ENCODE results near the gene PAGE3. TPM values are rescaled to one million over a fixed set of nuclear protein-coding genes. Genes with fewer than 3 reads are reported as not detected.

PAGE3 gene
- not detected for total RNA-seq (2021; ENCODE audit: unreplicated experiment)
- polyA plus RNA-seq (2012) = not detected in 2 replicates
- Bru-seq, nascent RNA = not detected
- not detected for BruChase-seq, experiment 1, labeled RNA remaining after a 6-hour chase
- BruChase-seq, experiment 2, labeled RNA remaining after a 2-hour chase = not detected
- long read RNA-seq = 0 reads

- ChIA-PET RAD21 (ENCODE audit: low non-redundant PET in 1 of 2, low total read pairs in 2 of 2, uncharacterized antibody in 2 of 2, unreplicated experiment in 2 of 2) (no interaction called here), POLR2A (no interaction called here), CTCF (no interaction called here)
- no peaks in the 10 kb centered on the region for H3K9me2 ChIP-seq (ENCODE audit: insufficient read depth)
- TF ChIP-seq FOSL1 (IDR thresholded peaks at IDR 0.05; ENCODE audit: low read depth) (no peak), ATF3 (IDR thresholded peaks at IDR 0.05) (no peak), TCF7L2 (IDR thresholded peaks at IDR 0.05; ENCODE audit: borderline replicate concordance, extremely low read depth, insufficient read depth, insufficient read length) (no peak), SIN3A (IDR thresholded peaks at IDR 0.05; ENCODE audit: low read depth) (no peak), ZNF274 (IDR thresholded peaks at IDR 0.05; ENCODE audit: low read depth, low read length) (no peak), ZBTB33 (IDR thresholded peaks at IDR 0.05; ENCODE audit: extremely low read depth, insufficient replicate concordance, low read length) (no peak), POLR2AphosphoS5 (IDR thresholded peaks at IDR 0.05; ENCODE audit: low read depth, low read length) (no peak), ZFX (IDR thresholded peaks at IDR 0.05) (no peak), EGR1 (IDR thresholded peaks at IDR 0.05; ENCODE audit: low read depth) (no peak), RAD21 (IDR thresholded peaks at IDR 0.05; ENCODE audit: low read depth) (no peak), CTCF (IDR thresholded peaks at IDR 0.05 in 2 of 3, conservative IDR thresholded peaks at IDR 0.05 in 1 of 3; ENCODE audit: borderline replicate concordance in 1 of 3, insufficient read depth in 1 of 3, low read depth in 2 of 3, low read length in 2 of 3) (no peak), ELF1 (IDR thresholded peaks at IDR 0.05; ENCODE audit: borderline replicate concordance, low read depth) (no peak), EZH2 (IDR thresholded peaks at IDR 0.05) (no peak), EZH2phosphoT487 (IDR thresholded peaks at IDR 0.05; ENCODE audit: borderline replicate concordance) (no peak), SRF (IDR thresholded peaks at IDR 0.05; ENCODE audit: low read depth) (no peak), REST (IDR thresholded peaks at IDR 0.05; ENCODE audit: low read depth) (no peak), CBX3 (IDR thresholded peaks at IDR 0.05; ENCODE audit: low read depth) (no peak), POLR2A (IDR thresholded peaks at IDR 0.05; ENCODE audit: borderline replicate concordance, extremely low read depth, insufficient read depth, insufficient read length) (no peak), MAX (IDR thresholded peaks at IDR 0.05) (no peak)
- no peak within 1 kb of the TSS for H3K4me3 ChIP-seq (replicated peaks in 1 of 2; ENCODE audit: low read depth in 1 of 2, low read length in 2 of 2)
- BruUV-seq (replicated peaks) = no TSS peak
- H3K4me2 ChIP-seq (ENCODE audit: low read length) = no peak within 1 kb of the TSS
- no peaks in the 10 kb centered on the region for H3K4me1 ChIP-seq (ENCODE audit: control insufficient read depth in 1 of 2, insufficient read depth in 2 of 2, low read length in 2 of 2)
- H3K27ac ChIP-seq (ENCODE audit: low read depth, low read length) = no peak within 1 kb of the TSS
- no peaks in the 10 kb centered on the region for H3K79me2 ChIP-seq (ENCODE audit: insufficient read depth, low read length)
- no peak within 1 kb of the TSS for H2AFZ ChIP-seq (ENCODE audit: low read depth, low read length, poor library complexity, severe bottlenecking)
- H3K9ac ChIP-seq (ENCODE audit: low read length) = no peak within 1 kb of the TSS
- ATAC-seq (no peak), DNase-seq (ENCODE audit: low read depth, low spot score) (no peak)
- no peaks in the 10 kb centered on the region for H4K20me1 ChIP-seq (ENCODE audit: insufficient read depth)
- intact Hi-C loops (cut with micrococcal nuclease) = no loop called here
- no peaks in the 10 kb centered on the region for H3K27me3 ChIP-seq (ENCODE audit: insufficient read depth, low read length)
- no peaks in the 10 kb centered on the region for H3K9me3 ChIP-seq (ENCODE audit: control insufficient read depth in 1 of 2, insufficient read depth in 1 of 2, low read depth in 1 of 2, low read length in 2 of 2)
- H3K36me3 ChIP-seq (ENCODE audit: control insufficient read depth in 1 of 2, insufficient read depth in 2 of 2, low read length in 2 of 2) = no peaks in the 10 kb centered on the region
Observed at GRCh38 chrX:55264816-55265215, at the start of gene PAGE3. PAGE3 (minus strand) TSS chrX:55264916; CDS start chrX:55263903, 1,013 bp downstream.

Measured in HCT116 (cell line).